COLO668 (cell line): Measurements from ENCODE around the gene PRCD.

ENCODE experiments used
- DNase-seq: peaks from one replicate; lab custom pipeline; 2025; ENCODE audit not compliant: unreplicated experiment; lab: John Stamatoyannopoulos, UW

PRCD gene, protein sequence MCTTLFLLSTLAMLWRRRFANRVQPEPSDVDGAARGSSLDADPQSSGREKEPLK

GRCh38 chr17:76539631-76540271, at the start of gene PRCD:
Gene PRCD, plus strand, starts transcription at chr17:76540044. Its CDS starts 98 bp downstream, at chr17:76540142.
- DNase-seq = no peak

GRCh38 chr17:76490112-76490710, 49.6 kb upstream of the PRCD start:
- DNase-seq = no peak

DNA sequence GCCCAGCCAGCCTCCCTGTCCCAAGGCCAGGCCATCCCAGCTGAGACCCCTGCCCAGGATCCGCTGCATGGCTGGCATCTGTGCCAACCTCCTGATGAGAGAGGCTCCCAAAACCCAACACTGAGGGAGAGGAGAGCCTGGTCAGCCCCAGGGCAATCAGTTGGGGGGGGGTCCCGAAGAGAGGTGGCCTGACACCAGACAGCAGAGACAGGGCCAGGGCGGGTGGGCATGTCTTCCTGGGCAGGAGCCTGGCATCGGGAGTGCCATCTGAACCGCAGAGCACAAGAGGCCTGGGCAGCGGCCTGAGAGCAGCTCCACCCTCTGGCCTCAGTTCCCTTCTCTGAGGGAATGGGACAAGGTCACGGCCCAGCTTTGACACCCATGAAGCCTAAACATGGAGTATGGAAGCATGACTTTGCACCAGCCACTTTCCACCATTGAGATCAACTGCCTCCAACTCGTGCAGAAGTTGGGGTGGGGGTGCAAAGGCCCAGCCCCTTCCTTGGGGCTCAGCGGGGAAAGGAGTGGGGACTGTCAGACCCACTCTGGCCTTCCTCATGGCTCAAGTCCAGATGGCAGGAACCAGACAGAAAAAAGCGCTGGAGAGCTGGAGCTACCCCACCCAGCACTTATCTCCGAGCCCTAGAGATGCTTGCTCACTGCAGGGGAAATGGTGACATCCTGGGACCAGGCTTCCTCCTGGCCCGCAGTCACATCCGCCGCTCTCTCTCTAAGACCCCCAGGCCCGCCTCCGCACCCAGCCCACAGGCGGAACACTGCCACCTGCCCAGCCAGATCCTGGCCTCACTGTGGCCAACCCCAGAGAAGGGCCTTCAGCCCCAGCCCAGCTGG, 48.3 kb upstream of the PRCD start:
- DNase-seq = no peak

DNA sequence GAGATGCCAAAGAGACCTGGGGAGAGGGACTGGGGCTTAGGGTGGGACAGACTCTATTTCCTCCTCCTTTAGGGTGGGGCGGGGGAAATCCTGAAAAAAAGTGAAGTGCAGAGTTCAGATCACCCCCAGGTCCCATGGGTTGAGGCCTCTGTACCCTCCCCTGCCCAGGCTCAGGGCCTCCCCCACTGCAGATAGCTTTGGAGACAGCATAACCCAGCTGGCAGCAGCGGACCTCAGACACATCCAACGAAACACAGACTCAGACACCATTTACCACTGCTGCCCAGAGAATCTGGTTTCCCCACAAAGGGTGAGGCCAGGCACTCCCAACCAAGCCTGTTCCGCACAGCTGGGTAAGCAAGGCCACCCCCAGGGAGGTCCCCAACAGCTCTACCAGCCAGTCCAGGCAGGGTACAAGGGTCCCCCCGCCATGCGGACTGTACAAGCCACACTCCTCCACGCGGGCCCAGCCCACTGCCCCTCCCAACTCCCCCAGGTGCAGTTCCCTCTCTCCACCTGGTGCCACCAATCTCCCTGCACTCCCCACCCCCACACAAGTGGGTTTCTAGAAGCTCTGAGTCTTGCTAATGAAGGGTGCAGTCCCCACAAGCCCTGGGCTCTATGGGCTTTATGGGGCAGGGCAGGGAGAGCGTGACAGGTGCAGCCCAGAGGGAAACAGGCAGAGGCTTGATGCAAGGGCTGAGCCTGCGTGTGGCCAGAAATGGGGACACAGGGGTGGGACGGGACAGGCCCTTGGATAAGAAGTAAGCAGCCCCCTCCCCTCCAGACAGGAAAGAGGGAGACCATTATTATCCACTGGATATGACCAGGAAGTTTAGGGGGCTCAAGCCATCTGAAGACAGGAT, 47.5 kb upstream of the PRCD start:
- DNase-seq = peak; percentile 50

- DNase-seq = peak; percentile 38
These were observed 46.8 kb upstream of the PRCD start for GRCh38 chr17:76492989-76493501.

DNA sequence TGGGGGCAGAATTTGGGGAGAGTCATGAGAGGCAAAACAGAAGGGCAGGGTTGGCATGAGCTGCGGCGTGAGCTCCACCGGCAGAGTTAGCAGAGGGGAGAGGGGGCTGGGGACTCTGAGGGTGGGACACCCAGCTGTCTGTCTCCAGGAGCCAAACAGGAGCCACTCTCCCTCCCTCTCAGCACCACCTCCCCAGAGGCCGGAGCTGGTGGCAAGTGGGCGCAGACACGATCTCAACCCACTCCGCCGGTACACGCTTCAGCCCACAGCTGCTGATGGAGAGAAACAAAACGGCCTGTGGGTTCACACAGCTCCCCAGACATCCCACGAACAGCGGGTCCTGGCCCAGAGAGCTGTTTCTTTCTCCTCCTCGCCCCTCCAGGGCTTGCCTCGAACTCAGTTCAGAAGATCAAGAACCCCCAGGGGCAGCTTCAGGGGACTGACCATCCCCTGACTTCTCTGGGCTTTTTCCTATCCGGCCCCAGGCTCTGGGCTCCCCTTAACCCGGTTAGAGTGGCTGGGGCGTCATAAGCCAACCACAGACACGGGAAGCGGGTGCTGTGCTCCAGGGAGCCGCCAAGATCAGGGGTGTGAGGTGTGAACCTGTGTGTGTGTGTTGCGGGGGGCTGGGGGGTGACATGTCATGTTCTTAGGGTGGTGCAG, 46.2 kb upstream of the PRCD start:
- no peak for DNase-seq

- DNase-seq = no peak
These were observed 44.0 kb upstream of the PRCD start for GRCh38 chr17:76495663-76496400.

GRCh38 chr17:76496464-76496863, 43.4 kb upstream of the PRCD start:
- DNase-seq = no peak

DNA sequence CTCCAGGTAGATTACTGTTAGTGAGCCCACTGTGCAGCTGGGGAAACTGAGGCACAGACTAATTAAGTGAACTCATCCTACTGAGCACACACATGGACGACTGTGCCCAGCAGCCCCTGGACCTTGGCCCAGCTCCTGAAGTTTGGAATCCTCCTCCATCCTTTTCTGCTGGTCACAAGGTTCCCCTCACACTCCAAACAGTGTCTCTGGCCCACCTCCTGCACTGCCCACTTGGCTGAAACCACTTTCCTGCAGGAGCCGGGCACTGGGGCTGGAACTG, 42.2 kb upstream of the PRCD start:
- DNase-seq = no peak

GRCh38 chr17:76497979-76498875, 41.6 kb upstream of the PRCD start:
- peak; percentile 82 for DNase-seq

- no peak for DNase-seq
These were observed 41.0 kb upstream of the PRCD start for GRCh38 chr17:76498876-76499251.

DNA sequence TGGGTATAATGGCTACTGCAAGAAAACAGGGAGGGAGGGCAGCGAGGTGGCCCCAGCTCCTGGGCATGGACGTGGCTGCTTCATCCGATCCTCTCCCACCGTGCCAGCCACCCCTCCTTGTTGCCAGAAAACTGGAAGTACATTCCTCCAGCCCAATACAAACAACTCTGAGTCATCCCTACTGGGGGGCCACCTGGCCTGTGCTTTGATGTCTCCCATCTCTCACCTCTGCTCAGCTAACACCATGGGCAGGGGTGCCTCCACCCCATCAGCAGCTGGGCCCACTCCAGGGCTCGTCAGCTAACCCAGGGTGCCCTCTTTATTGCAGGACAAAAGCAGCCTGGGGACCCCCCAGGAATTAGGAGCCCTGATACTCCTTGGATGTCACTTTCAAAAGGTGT, 40.6 kb upstream of the PRCD start:
- peak; percentile 36 for DNase-seq

DNA sequence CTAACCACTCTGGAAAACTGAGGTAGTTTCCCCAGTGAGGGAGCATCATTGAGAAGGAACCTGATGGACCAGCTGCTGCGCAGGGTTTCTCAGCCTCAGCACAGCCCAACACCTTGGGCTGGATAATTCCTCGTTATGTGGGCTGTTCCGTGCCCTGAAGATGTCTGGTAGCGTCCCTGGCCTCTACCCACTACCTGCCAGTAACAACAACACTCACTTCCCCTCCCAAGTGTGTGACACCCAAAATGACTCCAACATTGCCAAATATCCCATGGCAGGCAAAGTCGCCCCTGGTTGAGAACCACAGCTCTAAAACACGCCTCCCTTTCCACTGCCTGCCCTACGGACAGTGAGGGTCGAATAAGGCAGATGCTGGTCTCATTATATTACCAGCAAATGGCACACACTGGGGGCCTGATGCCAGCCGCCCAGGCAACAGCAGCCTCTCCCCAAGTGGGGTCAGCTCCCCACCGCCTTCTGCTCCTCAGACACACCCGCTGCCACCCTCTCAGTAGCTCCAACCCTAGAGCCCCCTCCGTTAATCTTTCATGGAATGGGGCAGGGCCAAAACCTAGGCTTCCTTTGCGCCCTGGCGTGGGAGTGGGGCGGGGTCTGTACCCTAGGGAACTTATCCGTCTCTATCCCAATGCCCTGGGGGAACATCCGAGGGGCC, 39.6 kb upstream of the PRCD start:
- DNase-seq = no peak

- no peak for DNase-seq
These were observed 39.2 kb upstream of the PRCD start for GRCh38 chr17:76500747-76501017.

DNA sequence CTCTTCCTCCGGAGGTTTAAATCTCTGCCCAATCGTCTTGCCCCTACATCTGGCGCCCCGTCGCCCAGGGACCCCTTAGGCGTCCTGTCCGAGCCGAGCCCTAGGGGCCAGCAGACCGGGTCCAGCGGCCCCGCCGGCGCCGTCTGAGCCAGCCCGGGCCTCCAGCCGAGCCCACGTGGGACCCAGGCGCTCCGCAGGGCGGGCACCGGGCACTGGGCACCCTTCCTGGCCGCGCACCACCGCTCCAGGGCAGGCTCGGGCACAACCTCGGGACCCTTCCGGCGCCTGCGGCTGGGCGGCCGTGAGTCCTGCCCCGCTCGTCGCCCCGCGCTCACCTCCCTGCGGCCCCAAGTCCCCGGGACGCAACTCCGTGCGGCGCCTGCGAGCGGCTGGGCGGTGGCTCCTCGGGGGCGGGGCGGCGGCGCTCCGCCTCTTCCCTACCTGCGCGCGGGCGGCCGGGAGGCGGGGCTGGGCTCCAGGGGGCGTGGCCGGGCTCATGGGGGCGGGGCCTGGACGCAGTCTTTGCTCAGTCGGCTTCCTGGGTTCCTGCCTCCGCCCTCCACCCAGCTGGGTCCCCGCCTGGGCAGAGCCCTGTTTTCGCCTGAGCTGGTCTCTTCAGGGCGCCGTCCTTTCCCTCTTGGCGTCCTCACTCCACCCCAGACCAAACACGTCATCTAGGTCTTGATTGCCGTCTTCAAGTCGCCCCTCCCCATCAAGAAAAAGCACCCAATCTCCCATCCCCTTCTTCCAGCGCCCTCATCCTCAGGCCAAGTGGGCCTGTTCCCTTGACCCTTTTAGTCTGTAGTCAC, 38.6 kb upstream of the PRCD start, which contains the start of gene RHBDF2:
Gene RHBDF2, minus strand, starts transcription at position 406 of the 809 bp plus-strand sequence. CDS start 19,899 bp downstream, outside the sequence.
- DNase-seq = peak; percentile 78

DNA sequence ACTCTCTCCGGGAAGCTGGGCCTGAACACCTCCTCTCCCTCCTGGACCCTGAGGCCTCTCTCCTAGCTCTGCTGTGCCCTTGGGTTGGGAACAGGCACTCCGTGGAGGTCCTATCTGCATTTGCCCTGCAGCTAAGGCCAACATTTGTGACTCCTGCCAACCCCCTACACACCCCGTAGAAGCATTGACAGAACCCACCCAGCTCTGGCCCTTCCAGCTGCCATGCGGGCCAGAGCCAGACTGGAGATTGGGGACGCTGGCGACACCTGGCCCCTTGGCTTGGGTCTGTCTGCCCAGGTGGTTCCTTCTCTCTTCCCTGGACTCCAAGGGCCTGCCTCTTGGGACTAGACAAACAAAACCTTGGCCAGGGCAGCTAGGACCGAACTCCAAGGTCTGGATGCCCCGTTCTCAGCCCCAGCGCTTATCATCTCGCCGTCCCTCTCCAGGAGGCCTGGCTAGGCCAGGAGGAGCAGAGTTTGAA, 38.0 kb upstream of the PRCD start:
- DNase-seq = no peak
